GM18502 (cell line): ENCODE data around the gene TXLNG.
A peak's percentile ranks its signal among the peaks of the same experiment; 100 is the strongest.

Experiments used
- ATAC-seq: cut with Tn5 transposase; IDR thresholded peaks from one replicate; pipeline ENCODE4 v1.9.1; 2021; ENCODE audit warnings: mild to moderate bottlenecking; ENCODE audit not compliant: unreplicated experiment, poor library complexity

The TXLNG gene

DNA sequence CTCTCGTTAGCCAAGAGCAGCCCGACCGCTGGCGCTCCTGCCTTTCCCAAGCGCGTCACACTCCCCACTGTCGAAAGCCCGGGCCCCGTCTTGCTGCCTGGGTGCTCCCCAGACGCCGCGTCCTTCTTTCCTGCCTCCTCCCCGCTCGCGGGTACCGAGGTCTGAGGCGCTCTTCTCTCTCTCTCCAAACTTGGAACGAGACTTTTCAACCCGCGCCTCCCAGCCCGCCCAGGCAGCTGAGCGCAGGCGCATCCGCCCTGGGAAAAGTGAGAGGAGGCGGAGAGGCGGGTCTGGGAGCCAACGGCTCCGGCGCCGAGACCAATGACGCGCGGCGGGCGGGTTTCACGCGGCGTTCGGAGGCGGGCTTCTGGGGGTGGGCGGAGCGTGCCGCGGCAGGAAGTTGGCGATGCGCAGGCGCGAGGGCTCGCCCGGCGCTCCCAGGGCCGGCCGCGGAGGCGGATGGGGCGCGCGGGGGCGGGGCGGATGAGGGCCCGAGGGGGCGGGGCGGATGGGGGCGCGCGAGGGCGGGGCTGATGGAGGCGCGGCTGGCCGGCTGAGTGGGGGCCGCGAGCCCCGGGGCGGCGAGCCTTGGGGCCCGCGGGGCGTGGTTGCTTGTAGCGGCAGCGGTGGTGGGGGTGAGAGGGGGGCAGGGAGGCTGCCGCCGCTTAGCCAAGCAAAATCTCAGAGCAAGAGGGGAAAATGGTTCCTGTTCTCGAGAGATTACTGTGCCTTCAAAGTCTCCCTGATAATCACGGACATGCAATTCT is 84.0 kb downstream of the TXLNG start, which contains the start of gene RBBP7:
Gene RBBP7 (minus strand): TSS at position 268 of the 767 bp plus-strand sequence. CDS start 309 bp downstream, outside the sequence.
- peak; percentile 86 for ATAC-seq

DNA sequence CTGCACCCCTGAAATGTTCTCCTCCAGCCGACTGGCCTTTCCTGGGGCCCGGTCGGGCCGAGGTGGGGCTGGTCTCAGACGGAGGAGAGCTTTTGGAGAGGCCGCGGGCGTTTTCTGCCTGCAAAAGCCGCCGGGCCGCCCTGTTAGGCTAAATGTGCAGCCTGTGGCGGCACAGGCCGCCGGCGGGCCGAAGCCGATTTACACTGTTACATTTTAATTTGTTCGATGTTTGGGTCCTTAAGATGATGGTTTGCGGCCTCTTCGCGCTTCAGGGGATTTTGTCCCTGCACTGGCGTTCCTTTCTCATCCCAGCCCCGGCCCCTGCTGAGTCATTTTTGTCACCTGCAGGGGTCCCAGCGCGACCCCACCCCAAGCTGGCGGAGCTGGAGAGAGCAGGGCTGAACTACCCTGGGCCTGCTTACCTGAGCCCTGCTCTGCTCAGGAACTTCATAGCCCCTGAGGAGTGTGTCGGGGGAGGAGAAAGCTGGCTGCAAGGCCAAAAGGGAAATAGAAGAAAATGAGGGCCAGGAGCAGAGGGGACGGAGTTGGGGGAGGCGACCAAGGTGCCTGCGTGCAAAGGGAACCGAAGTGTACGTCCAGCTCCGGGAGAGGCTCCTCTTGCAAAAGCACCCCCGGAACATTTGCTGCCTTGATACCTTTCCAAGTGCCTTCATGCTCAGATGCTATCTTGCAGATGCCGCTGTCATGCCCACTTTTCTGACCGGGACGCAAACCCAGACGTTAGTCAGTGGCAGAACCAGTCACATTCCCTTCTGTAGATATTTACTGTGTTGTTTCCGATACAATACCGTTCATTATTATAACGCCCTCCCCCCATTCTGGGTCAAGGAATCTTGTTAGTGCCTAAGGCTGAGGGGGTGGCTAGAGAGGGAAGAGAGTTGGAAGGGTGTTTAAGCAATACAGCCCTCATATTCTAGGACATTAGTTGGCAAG is 84.9 kb downstream of the TXLNG start:
- ATAC-seq = peak; percentile 11

- no peak for ATAC-seq
Measured at GRCh38 chrX:16873106-16873505, 86.8 kb downstream of the TXLNG start.

- ATAC-seq = no peak
Measured at GRCh38 chrX:16874458-16875095, 88.3 kb downstream of the TXLNG start.

DNA sequence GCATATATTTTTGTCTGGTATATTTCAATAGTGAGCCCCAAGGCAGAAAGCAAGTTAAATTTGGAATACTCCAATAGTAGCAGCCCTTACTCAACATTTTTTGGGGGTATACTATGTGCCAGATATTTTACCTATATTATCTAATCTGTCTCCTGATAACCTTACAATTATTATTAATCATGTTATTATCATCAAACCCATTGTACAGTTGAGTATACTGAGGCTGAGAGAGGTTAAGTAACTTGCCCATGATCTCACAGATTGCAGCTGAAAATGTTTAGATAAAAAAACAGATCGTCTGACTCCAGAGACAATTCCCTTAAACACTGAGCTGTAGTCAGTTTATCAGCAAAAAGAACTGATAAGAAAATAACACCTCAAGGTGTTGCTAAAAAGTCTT is 90.4 kb downstream of the TXLNG start:
- no peak for ATAC-seq

DNA sequence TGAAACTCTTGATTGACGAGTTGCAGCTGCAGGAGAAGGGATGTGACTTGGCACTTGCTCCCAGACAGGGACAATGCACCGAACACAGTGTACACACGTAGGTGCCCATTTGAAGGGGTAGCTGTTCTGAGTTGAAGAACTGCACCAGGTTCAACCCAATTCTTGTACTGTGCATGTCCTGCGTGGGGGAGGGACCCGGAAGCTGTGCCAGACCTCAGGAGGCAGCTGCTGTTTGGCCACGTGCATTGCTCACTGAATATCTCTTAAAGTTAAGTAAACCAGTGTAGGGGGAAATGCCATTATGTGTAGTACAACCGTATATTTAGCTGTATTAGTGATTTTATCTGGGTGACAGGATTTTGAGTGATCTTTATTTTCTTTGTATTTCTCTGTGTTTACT is 95.9 kb downstream of the TXLNG start:
- ATAC-seq = peak; percentile 57

DNA sequence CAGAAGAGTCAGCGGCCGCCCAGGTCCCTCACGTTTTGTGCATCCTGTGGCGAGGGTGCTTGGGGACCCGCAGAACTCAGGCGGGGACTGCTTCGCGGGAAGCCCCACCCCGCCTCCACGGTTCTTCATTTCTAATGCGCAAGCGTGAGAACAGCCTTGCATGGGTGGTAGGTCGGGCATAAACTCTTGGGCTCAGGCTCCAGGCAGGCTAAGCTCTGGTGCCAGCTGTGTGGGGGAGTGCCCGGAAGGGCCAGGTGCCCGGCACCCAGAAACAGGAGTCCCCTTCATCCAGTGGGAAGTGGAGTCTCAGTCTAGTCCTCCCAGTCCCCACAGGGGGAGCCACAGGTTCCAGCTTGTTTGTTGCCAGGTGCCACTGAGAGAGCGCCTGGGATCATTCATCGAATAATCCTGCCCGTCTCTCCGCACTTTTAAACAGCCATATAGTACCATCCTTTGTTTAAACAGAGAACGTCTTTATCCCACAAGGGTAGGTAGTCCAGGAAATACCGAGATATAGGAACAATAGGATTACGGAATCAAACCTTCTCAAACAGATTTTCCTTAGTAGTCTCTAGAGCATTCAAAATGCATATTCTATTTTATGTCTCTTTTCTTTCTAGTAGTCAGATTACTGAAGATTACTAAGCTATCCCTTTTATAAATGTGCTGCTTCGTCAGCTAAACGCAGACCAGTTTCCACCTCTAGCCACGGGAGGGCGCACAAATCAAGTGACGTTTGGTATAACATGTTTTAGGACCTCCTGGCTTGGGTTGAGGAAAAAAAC is 96.6 kb downstream of the TXLNG start:
- ATAC-seq = peak; percentile 81

DNA sequence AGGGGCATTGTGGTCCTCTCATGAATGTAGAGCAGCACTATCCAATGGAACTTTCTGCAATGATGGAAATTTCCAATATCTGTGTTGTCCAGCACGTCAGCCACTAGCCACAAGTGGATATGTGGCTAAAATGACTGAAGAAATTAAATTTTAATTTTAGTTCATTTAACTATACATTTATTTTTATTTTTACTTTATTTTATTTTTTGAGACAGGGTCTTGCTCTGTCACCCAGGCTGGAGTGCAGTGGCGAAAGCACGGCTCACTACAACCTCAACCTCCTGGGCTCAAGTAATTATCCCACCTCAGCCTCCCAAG is 97.2 kb downstream of the TXLNG start:
- no peak for ATAC-seq

DNA sequence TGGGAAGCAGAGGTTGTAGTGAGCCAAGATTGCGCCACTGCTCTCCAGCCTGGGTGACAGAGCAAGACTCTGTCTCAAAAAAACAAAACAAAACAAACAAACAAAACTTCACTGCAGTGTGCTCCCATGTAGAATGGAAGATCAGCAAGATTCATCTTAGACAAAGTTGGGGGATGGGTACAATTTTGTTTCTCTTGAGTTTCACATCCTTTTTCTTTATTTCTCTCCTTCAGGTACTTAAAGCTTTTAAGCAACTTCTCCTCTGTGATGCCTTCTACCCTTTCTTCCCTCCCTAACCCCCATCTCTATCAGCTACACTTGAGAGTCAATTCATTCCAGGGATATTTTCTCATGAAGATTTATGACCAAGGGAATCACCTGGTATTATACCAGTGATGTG is 99.4 kb downstream of the TXLNG start:
- no peak for ATAC-seq

- ATAC-seq = peak; percentile 84
Measured at GRCh38 chrX:16892504-16893362, 106.5 kb downstream of the TXLNG start.
